ENCODE data around the gene MRAP. TPM values are rescaled to one million over a fixed set of nuclear protein-coding genes. Genes with fewer than 3 reads are reported as not detected.

The MRAP gene
- total and polyA plus RNA-seq, 4 donors, result 0.18 to 3.8 (median 0.24) TPM; not detected in 1

DNA sequence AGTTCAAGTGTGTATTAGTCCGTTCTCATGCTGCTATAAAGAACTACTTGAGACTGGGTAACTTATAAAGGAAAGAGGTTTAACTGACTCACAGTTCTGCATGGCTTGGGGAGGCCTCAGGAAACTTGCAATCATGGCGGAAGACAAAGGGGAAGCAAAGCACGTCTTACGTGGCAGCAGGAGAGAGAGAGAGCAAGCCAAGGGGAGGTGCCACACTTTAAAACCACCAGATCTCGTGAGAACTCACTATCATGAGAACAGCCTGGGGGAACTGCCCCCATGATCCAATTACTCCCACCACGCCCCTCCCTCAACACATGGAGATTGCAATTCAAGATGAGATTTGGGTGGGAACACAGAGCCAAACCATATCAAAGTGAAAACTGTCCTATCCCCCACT, 15.7 kb upstream of the MRAP start:
- ATAC-seq (ENCODE audit: insufficient read depth, low FRiP score), result no peak
- Histone ChIP-seq H3K36me3 (ENCODE audit: control insufficient read depth in 4 of 4, insufficient read depth in 4 of 4, low read length in 4 of 4) (peaks cover 0 to 3% (median 0%) of the 10 kb centered on the region in 4 donors), H3K27me3 (ENCODE audit: control insufficient read depth in 3 of 3, insufficient read depth in 3 of 3, low read length in 2 of 3) (no peaks in the 10 kb centered on the region), H3K4me3 (no peak overlapping the region), H3K9me3 (ENCODE audit: control insufficient read depth in 4 of 4, insufficient read depth in 3 of 4, low read length in 3 of 4) (no peaks in the 10 kb centered on the region), H3K4me1 (ENCODE audit: control insufficient read depth in 5 of 5, insufficient read depth in 5 of 5, low read length in 5 of 5) (peaks cover 4 to 11% (median 5%) of the 10 kb centered on the region in 5 donors), H3K27ac (ENCODE audit: low read depth in 1 of 2, low read length in 1 of 2) (no peak overlapping the region), H3K9ac (ENCODE audit: insufficient read depth in 1 of 2, low read length in 2 of 2) (no peak overlapping the region)
- no peak for TF ChIP-seq CTCF (IDR thresholded peaks at IDR 0.05; ENCODE audit: control extremely low read depth, extremely low read depth)
- no peak for DNase-seq
- 57 to 75% methylated on average over 6 of the region's 6 CpGs for WGBS, 2 donors

DNA sequence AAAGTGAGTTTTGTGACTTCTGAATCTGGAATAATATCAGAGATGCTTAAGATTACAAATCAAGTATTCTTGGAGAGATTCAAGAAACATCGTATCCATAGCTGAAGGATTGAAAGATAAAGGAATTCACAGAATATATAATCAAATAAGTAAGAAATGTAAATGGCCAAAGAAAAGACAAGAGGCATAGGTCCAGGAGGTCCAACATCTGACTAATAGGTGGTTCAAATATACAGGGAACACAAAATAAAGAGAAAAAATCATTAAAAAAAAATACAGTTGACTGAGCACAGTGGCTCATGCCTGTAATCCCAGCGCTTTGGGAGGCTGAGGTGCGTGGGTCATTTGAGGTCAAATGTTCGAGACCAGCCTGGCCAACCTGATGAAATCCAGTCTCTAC, 13.2 kb upstream of the MRAP start:
- H3K4me1 ChIP-seq (ENCODE audit: control insufficient read depth in 5 of 5, insufficient read depth in 5 of 5, low read length in 5 of 5), result no peaks in the 10 kb centered on the region
- H3K9me3 ChIP-seq (ENCODE audit: control insufficient read depth in 4 of 4, insufficient read depth in 3 of 4, low read length in 3 of 4), result no peaks in the 10 kb centered on the region
- TF ChIP-seq CTCF (IDR thresholded peaks at IDR 0.05; ENCODE audit: control extremely low read depth, extremely low read depth), result no peak
- H3K27me3 ChIP-seq (ENCODE audit: control insufficient read depth in 3 of 3, insufficient read depth in 3 of 3, low read length in 2 of 3), result no peaks in the 10 kb centered on the region
- DNase-seq (no peak), ATAC-seq (ENCODE audit: insufficient read depth, low FRiP score) (no peak)
- no peak overlapping the region for H3K27ac ChIP-seq (ENCODE audit: low read depth in 1 of 2, low read length in 1 of 2)
- H3K9ac ChIP-seq (ENCODE audit: insufficient read depth in 1 of 2, low read length in 2 of 2), result no peak overlapping the region
- no peak overlapping the region for H3K4me3 ChIP-seq
- 93 to 96% methylated on average over 4 of the region's 4 CpGs for WGBS, 2 donors
- H3K36me3 ChIP-seq (ENCODE audit: control insufficient read depth in 4 of 4, insufficient read depth in 4 of 4, low read length in 4 of 4), result peaks cover 0 to 3% (median 0%) of the 10 kb centered on the region in 4 donors

- Histone ChIP-seq H3K9ac (ENCODE audit: insufficient read depth in 1 of 2, low read length in 2 of 2) (no peak overlapping the region), H3K9me3 (ENCODE audit: control insufficient read depth in 4 of 4, insufficient read depth in 3 of 4, low read length in 3 of 4) (no peaks in the 10 kb centered on the region), H3K27me3 (ENCODE audit: control insufficient read depth in 3 of 3, insufficient read depth in 3 of 3, low read length in 2 of 3) (no peaks in the 10 kb centered on the region), H3K27ac (ENCODE audit: low read depth in 1 of 2, low read length in 1 of 2) (no peak overlapping the region), H3K36me3 (ENCODE audit: control insufficient read depth in 4 of 4, insufficient read depth in 4 of 4, low read length in 4 of 4) (peaks cover 0 to 6% (median 0%) of the 10 kb centered on the region in 4 donors), H3K4me1 (ENCODE audit: control insufficient read depth in 5 of 5, insufficient read depth in 5 of 5, low read length in 5 of 5) (no peaks in the 10 kb centered on the region), H3K4me3 (no peak overlapping the region)
- 94 to 96% methylated on average over 7 of the region's 7 CpGs for WGBS, 2 donors
- no peak for TF ChIP-seq CTCF (IDR thresholded peaks at IDR 0.05; ENCODE audit: control extremely low read depth, extremely low read depth)
- DNase-seq (no peak), ATAC-seq (ENCODE audit: insufficient read depth, low FRiP score) (no peak)
Observed at GRCh38 chr21:32297449-32297848, 1.2 kb upstream of the MRAP start.

GRCh38 chr21:32298148-32298559, 501 bp upstream of the MRAP start:
- no peaks in the 10 kb centered on the region for H3K27me3 ChIP-seq (ENCODE audit: control insufficient read depth in 3 of 3, insufficient read depth in 3 of 3, low read length in 2 of 3)
- H3K27ac ChIP-seq (ENCODE audit: low read depth in 1 of 2, low read length in 1 of 2), result no peak overlapping the region
- H3K4me3 ChIP-seq, result no peak overlapping the region
- peak in 2 of 3 donors; percentile 29 to 52 for DNase-seq
- H3K36me3 ChIP-seq (ENCODE audit: control insufficient read depth in 4 of 4, insufficient read depth in 4 of 4, low read length in 4 of 4), result peaks cover 0 to 6% (median 0%) of the 10 kb centered on the region in 4 donors
- no peaks in the 10 kb centered on the region for H3K9me3 ChIP-seq (ENCODE audit: control insufficient read depth in 4 of 4, insufficient read depth in 3 of 4, low read length in 3 of 4)
- ATAC-seq (ENCODE audit: insufficient read depth, low FRiP score), result peak; percentile 14
- no peak for TF ChIP-seq CTCF (IDR thresholded peaks at IDR 0.05; ENCODE audit: control extremely low read depth, extremely low read depth)
- no peaks in the 10 kb centered on the region for H3K4me1 ChIP-seq (ENCODE audit: control insufficient read depth in 5 of 5, insufficient read depth in 5 of 5, low read length in 5 of 5)
- no peak overlapping the region for H3K9ac ChIP-seq (ENCODE audit: insufficient read depth in 1 of 2, low read length in 2 of 2)
- WGBS, 2 donors, result 65 to 69% methylated on average over 6 of the region's 6 CpGs
